ENCODE results near the gene KRAS.

DNA sequence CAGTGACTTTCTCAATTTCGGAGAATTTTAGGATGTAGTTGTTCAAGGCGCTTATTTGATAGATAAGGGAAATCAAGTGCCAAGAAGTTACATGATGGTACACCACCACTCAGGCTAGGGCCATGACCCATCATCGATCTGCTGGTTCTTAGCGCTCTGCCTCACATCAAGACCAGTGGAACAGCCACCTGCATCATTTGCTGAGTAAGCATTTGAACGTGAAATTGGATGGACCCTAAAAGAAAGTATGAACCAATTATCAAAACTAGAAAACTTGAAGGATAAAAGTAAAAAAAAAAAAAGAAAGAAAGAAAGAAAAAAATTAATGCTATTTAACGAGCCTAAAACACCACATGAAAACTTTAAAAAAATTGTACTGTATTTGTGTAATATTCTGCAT, 27.5 kb upstream of the KRAS start:
- TF ChIP-seq, protein P1, sequence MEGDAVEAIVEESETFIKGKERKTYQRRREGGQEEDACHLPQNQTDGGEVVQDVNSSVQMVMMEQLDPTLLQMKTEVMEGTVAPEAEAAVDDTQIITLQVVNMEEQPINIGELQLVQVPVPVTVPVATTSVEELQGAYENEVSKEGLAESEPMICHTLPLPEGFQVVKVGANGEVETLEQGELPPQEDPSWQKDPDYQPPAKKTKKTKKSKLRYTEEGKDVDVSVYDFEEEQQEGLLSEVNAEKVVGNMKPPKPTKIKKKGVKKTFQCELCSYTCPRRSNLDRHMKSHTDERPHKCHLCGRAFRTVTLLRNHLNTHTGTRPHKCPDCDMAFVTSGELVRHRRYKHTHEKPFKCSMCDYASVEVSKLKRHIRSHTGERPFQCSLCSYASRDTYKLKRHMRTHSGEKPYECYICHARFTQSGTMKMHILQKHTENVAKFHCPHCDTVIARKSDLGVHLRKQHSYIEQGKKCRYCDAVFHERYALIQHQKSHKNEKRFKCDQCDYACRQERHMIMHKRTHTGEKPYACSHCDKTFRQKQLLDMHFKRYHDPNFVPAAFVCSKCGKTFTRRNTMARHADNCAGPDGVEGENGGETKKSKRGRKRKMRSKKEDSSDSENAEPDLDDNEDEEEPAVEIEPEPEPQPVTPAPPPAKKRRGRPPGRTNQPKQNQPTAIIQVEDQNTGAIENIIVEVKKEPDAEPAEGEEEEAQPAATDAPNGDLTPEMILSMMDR (IDR thresholded peaks at IDR 0.05): no peak
- no peak for TF ChIP-seq POLR2A (IDR thresholded peaks at IDR 0.05)
- TF ChIP-seq POLR2AphosphoS5 (IDR thresholded peaks at IDR 0.05): no peak

Data from prostate gland (tissue), 2 donors.